K562 (cell line): ENCODE data around the gene YBX2. TPM values are rescaled to one million over a fixed set of nuclear protein-coding genes. Genes with fewer than 3 reads are reported as not detected.

ENCODE experiments used
- ATAC-seq: fragments of 200-7000 bp; cut with Tn5 transposase; 3 replicates; pipeline ENCODE4 v1.9.1; 2020; ENCODE audit warnings: moderate library complexity
- BruUV-seq: library from RNA; stranded (reverse); fragments of 400-500 nt; replicated peaks from 2 replicates; lab custom pipeline; 2021; lab: Mats Ljungman, UMichigan
- CTCF ChIA-PET: fragments of 300-600 bp; formaldehyde crosslinking; extraction: SDS; loops from one replicate; lab custom pipeline; 2021; ENCODE audit warnings: low intra/inter-chr PET ratio; lab: Yijun Ruan, JAX
- POLR2A ChIA-PET: fragments of 300-600, 350-650 bp; sonication (Branson Sonifier 250); formaldehyde crosslinking; extraction: SDS; loops from one replicate; lab custom pipeline; 2021; ENCODE audit warnings: antibody characterized with exemption, inconsistent platforms; lab: Yijun Ruan, JAX
- DNase-seq, 4 experiments: peaks; one replicate each; pipeline versions ENCODE4 v3.0.0 to v3.0.0-alpha.2; 2011 to 2018; ENCODE audit warnings: low spot score in 3 of 4, mixed read lengths in 3 of 4; ENCODE audit errors: extremely low read depth in 1 of 4
- FAIRE-seq: peaks from 2 replicates; lab custom pipeline; 2011; peaks lifted over from hg19 to GRCh38; lab: Jason Lieb, UNC
- H2AFZ ChIP-seq: 2 replicates; pipeline ENCODE4 v1.6.0; 2011; ENCODE audit warnings: low read depth, low read length, control low read depth, inconsistent platforms
- H3K27ac ChIP-seq: fragments of 200-600 bp; 3 replicates; pipeline ENCODE4 v1.8.0; 2011; ENCODE audit warnings: low read depth, mild to moderate bottlenecking, control low read depth, inconsistent platforms, low read length, moderate library complexity, mixed read lengths; ENCODE audit errors: extremely low read depth
- H3K27me3 ChIP-seq, 2 experiments: fragments of 300-600 bp in 1 of 2; 2 replicates in 1 of 2; 3 replicates in 1 of 2; pipeline versions ENCODE4 v1.6.0 to v1.8.0; 2011; ENCODE audit warnings: inconsistent platforms in 2 of 2, low read length in 2 of 2, mild to moderate bottlenecking in 1 of 2, mixed read lengths in 1 of 2, moderate library complexity in 1 of 2; ENCODE audit not compliant: control insufficient read depth in 2 of 2, insufficient read depth in 2 of 2
- H3K36me3 ChIP-seq: fragments of 300-600 bp; 3 replicates; pipeline ENCODE4 v1.8.0; 2011; ENCODE audit warnings: mild to moderate bottlenecking, low read length, inconsistent platforms; ENCODE audit not compliant: control insufficient read depth, insufficient read depth
- H3K4me1 ChIP-seq, 2 experiments: fragments of 200-600 bp in 1 of 2; replicated peaks in 1 of 2; 2 replicates in 1 of 2; 3 replicates in 1 of 2; pipeline versions ENCODE4 v1.5.1 to v1.8.0; 2011; ENCODE audit warnings: inconsistent platforms in 2 of 2, low read length in 2 of 2, mild to moderate bottlenecking in 1 of 2, mixed read lengths in 1 of 2, moderate library complexity in 1 of 2; ENCODE audit not compliant: control insufficient read depth in 2 of 2, insufficient read depth in 2 of 2
- H3K4me2 ChIP-seq: 2 replicates; pipeline ENCODE4 v1.6.1; 2011; ENCODE audit warnings: low read length, control low read depth, inconsistent platforms, mixed read lengths; ENCODE audit not compliant: insufficient read depth
- H3K4me3 ChIP-seq: fragments of 200-600 bp; sonication (generic), shearing (Covaris generic); 2 replicates; pipeline ENCODE4 v1.5.1; 2016; ENCODE audit warnings: control low read depth, inconsistent platforms
- H3K79me2 ChIP-seq: fragments of 200-600 bp; 3 replicates; pipeline ENCODE4 v1.8.0; 2011; ENCODE audit warnings: low read length, inconsistent platforms; ENCODE audit not compliant: control insufficient read depth, insufficient read depth
- H3K9ac ChIP-seq, 2 experiments: 2 replicates each; pipeline versions ENCODE4 v1.6.0 to v1.6.1; 2011; ENCODE audit warnings: low read depth in 2 of 2, low read length in 2 of 2, control low read depth in 1 of 2, inconsistent platforms in 1 of 2, mild to moderate bottlenecking in 1 of 2, mixed read lengths in 1 of 2; ENCODE audit not compliant: insufficient read depth in 1 of 2
- H3K9me1 ChIP-seq: one replicate; pipeline ENCODE4 v1.6.0; 2011; ENCODE audit warnings: inconsistent platforms, mild to moderate bottlenecking, low read length, moderate library complexity; ENCODE audit not compliant: control insufficient read depth, insufficient read depth
- H3K9me3 ChIP-seq: replicated peaks from 2 replicates; pipeline ENCODE4 v1.5.1; 2011; ENCODE audit warnings: low read depth, low read length, inconsistent platforms; ENCODE audit not compliant: control insufficient read depth, insufficient read depth
- H4K20me1 ChIP-seq: replicated peaks from 2 replicates; pipeline ENCODE4 v1.6.1; 2011; ENCODE audit warnings: low read length, inconsistent platforms, mixed read lengths; ENCODE audit not compliant: control insufficient read depth, insufficient read depth
- CBX5 ChIP-seq: IDR thresholded peaks from 2 replicates; pipeline ENCODE4 v1.6.1; 2014; ENCODE audit warnings: low read depth, borderline replicate concordance
- MAZ ChIP-seq, 2 experiments: fragments of 450-650 bp in 1 of 2; sonication (generic) in 1 of 2; formaldehyde crosslinking; IDR thresholded peaks in 1 of 2; conservative IDR thresholded peaks in 1 of 2; 2 replicates each; pipeline versions ENCODE4 v1.4.0 to v1.5.0; 2020; ENCODE audit warnings: mild to moderate bottlenecking in 1 of 2, missing genetic modification reagents in 1 of 2
- NFIX ChIP-seq: fragments of 250-450 bp; sonication (Bioruptor Pico); IDR thresholded peaks from 2 replicates; pipeline ENCODE4 v1.4.0; 2020; ENCODE audit warnings: low read depth, mild to moderate bottlenecking, moderate library complexity
- POLR2G ChIP-seq: fragments of 200-400 bp; formaldehyde crosslinking; IDR thresholded peaks from 2 replicates; pipeline ENCODE4 v1.6.1; 2017; ENCODE audit warnings: low read depth, mild to moderate bottlenecking, antibody characterized with exemption, low read length, moderate library complexity
- RUNX1 ChIP-seq: sonication (generic); IDR thresholded peaks from 2 replicates; pipeline ENCODE4 v1.6.1; 2016; ENCODE audit warnings: antibody characterized with exemption, low read depth
- ZNF436 ChIP-seq: fragments of 250-450, 450-650 bp; sonication (Bioruptor Pico); formaldehyde crosslinking; IDR thresholded peaks from 2 replicates; pipeline ENCODE4 v1.7.0; 2020; ENCODE audit warnings: mild to moderate bottlenecking
- WGBS: fragments of 100-300 bp; shearing (Covaris generic); methylation state at CpG from one replicate; pipeline ENCODE4 v1.1.6; 2016; ENCODE audit warnings: low coverage, mixed read lengths; ENCODE audit not compliant: insufficient coverage; ENCODE audit errors: missing lambda C conversion rate; 5-methylcytosine and 5-hydroxymethylcytosine counted together
- in situ Hi-C: fragments of 300-500 bp; cut with MboI; formaldehyde crosslinking; loops from 4 replicates; pipeline ENCODE4 v1.15.0; 2018; ENCODE audit warnings: inconsistent platforms, mixed read lengths
- intact Hi-C: fragments of 100-400 bp; cut with micrococcal nuclease; formaldehyde crosslinking; loops from 2 replicates; pipeline ENCODE4 v1.14.2; 2022
- polyA plus RNA-seq, 8 experiments: library from polyadenylated mRNA; depleted of rRNA in 4 of 8; stranded (reverse) in 5 of 8; unstranded in 3 of 8; fragments of >200 nt; fragmentation: Nextera tagmentation in 2 of 8; fragmentation: Illumina TruSeq in 1 of 8; extraction: Ambion mirVana in 2 of 8; extraction: Trizol in 1 of 8; gene quantifications; 2 replicates each; pipeline versions ENCODE4 v1.2.1 to v1.2.3, GENCODE V29; 2011 to 2014; ENCODE audit warnings: inconsistent platforms in 1 of 8, missing spikeins in 1 of 8
- total RNA-seq, 7 experiments: library from RNA; depleted of rRNA in 6 of 7; stranded (reverse); fragments of >200 nt in 6 of 7; fragmentation: Illumina TruSeq in 2 of 7; extraction: Trizol in 2 of 7; gene quantifications; 2 replicates each; pipeline versions ENCODE4 v1.2.1 to v1.2.3, GENCODE V29; 2011 to 2021; ENCODE audit warnings: low replicate concordance in 1 of 7

The YBX2 gene
- total and polyA plus RNA-seq, 9 of the 15 experiments (the other 6 are each of a cell fraction or from before 2014, with no cell fraction given), result 0.03 to 0.59 (median 0.27) TPM; not detected in 6

DNA sequence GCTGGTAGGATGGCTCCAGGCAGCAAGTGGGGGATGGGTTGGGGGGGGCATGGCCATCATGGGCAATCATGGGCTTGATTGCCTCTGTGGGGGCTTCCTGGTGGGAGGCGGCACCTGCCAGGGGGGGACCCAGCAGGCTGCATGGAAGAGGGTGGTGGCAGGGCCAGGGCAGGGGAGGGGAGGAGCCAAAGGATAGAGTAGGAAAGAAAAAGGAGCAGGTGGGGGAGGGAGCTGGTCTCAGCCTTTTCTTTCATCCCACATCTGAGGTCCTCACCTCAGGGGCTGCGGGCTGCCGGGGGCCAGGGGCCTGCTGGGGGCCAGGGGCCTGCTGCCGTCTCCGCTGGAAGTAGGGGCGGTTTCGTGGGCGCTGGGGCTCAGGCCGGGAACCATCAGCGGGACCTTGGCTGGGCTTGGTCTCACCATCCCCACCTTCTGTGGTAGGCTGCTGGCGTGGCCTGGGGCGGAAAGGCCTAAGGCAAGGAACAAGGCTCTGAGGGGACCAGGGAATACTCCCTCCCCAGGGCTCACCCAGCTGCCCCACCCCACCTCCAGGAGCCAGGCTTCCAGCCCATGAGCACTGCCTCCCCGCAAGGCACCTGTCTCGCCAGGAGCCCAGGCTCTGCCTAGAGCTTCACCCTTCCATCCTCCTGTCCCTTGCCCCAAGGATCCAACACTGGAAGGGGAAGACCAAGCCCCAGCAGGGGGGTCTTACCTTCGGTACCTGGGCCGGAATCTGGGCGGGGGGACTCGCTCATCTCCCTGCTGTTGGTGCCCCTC, 5.0 kb downstream of the YBX2 start:
- no peak overlapping the region for H3K9ac ChIP-seq
- intact Hi-C loops, result no loop called here
- H3K4me1 ChIP-seq, result peaks cover 11 to 33% of the 10 kb centered on the region in 2 experiments
- ChIA-PET CTCF (no interaction called here), POLR2A (interaction anchor here (0.7 to 0.8 kb wide), 2 partner anchors 15 to 19 kb away, joined by 3 read pairs; no protein-coding TSS in a partner anchor)
- no peaks in the 10 kb centered on the region for H3K9me1 ChIP-seq
- no peaks in the 10 kb centered on the region for H3K79me2 ChIP-seq
- in situ Hi-C loops, result no loop called here
- ATAC-seq (no peak), DNase-seq (no peak), FAIRE-seq (no peak)
- TF ChIP-seq RUNX1 (no peak), NFIX (no peak), POLR2G (no peak), ZNF436 (CRISPR knock-in tag) (no peak), MAZ (CRISPR knock-in tag; conservative IDR thresholded peaks at IDR 0.05 in 1 of 2, IDR thresholded peaks at IDR 0.05 in 1 of 2) (no peak), CBX5 (no peak)
- no peak overlapping the region for H2AFZ ChIP-seq
- no peak overlapping the region for H3K4me3 ChIP-seq
- no peaks in the 10 kb centered on the region for H3K27me3 ChIP-seq
- no peak overlapping the region for H3K27ac ChIP-seq
- no TSS peak for BruUV-seq
- no peaks in the 10 kb centered on the region for H3K9me3 ChIP-seq
- no peaks in the 10 kb centered on the region for H4K20me1 ChIP-seq
- WGBS, result 49% methylated on average over 5 of the region's 18 CpGs
- no peak overlapping the region for H3K4me2 ChIP-seq
- 0 out of 3 replicates have a peak, but pooled peaks cover 3% of the 10 kb centered on the region for H3K36me3 ChIP-seq
